Measurements from ENCODE around the gene EMC6.

EMC6 gene

GRCh38 chr17:3712811-3713463, 44.3 kb downstream of the EMC6 start:
- no peak for ATAC-seq

GRCh38 chr17:3715296-3715695, 46.7 kb downstream of the EMC6 start:
- ATAC-seq, result no peak

DNA sequence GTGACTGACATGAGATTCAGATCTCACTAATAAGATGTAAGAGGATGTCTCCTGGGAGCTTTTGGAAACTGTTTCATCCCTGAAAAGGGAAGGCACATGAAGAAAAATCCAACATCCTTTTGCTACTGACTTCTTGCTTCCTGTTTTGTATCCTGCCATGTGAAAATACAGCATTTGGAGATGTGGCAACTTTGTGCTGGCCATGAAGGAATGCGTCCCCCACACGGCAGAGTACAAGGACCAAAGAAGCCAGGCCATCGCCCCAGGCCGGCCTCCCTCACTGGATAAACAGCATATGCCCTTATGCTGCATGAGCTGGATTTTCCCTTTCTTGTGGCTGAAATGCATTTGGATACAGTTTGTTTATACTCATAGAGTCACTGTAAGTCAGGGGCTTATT, 49.6 kb downstream of the EMC6 start:
- no peak for ATAC-seq

DNA sequence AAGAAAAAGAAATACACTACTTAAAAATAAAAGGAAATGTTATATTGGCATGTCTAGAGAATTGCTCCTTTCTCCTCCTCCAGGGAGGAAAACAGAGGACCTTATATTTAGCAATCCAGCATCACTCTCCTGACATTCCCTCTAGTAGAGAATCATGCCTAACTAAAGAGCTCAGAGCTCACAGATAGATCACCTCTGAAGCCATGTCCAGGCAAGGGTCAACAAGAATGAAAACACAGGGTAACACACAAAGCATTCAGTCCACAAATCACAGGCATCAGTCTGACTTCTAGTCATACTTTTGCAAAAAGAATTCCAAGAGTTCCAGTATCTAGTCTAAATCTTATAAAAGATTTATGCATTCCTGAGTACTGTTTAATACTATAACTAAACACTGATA, 50.7 kb downstream of the EMC6 start:
- ATAC-seq, result no peak
